T-helper 2 cell treated with Interferon-gamma antibody and Interleukin-4, amounts not matched to agents 5 μg/mL and 100 μg/mL, for 36 hours (primary cell): ENCODE results near the gene C5AR2.
"Not testable (repeated sequence)": the region's sequence is repeated elsewhere in the genome, so short reads cannot be mapped to it uniquely, and the experiment has no call there.

Experiments used
- DNase-seq: peaks from one replicate; pipeline ENCODE4 v3.0.0; 2021; ENCODE audit warnings: low spot score
- H3K27ac Mint-ChIP-seq: one replicate; pipeline ENCODE4 v1.8.0; 2021; ENCODE audit warnings: mild to moderate bottlenecking, mixed read lengths
- H3K27me3 Mint-ChIP-seq: one replicate; pipeline ENCODE4 v1.8.0; 2021; ENCODE audit warnings: low read depth, mixed read lengths
- H3K36me3 Mint-ChIP-seq: one replicate; pipeline ENCODE4 v1.8.0; 2021; ENCODE audit warnings: low read depth, mixed read lengths
- H3K4me1 Mint-ChIP-seq: one replicate; pipeline ENCODE4 v1.8.0; 2021; ENCODE audit warnings: low read depth, mixed read lengths
- H3K4me3 Mint-ChIP-seq: one replicate; pipeline ENCODE4 v1.8.0; 2022; ENCODE audit warnings: mild to moderate bottlenecking, moderate library complexity, mixed read lengths
- H3K9me3 Mint-ChIP-seq: one replicate; pipeline ENCODE4 v1.8.0; 2021; ENCODE audit warnings: mixed read lengths

C5AR2 gene

DNA sequence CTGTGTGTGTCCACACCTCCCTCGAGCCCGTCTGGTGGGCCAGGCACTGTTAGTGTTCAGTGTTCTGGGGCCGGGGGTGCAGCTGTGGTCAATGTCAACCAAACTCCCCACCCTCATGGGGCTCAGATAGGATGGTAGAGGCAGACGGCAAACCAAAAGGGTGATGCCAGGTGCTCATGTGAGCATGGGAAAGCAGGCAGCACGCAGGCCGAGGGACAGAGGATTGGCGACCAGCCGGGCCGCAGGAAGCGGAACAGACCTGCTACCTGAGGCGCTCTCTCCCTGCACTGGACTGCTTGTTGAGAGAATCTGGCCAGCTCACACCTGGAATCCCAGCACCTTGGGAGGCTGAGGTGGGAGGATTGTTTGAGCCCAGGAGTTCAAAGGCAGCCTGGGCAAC lies 46.3 kb downstream of the C5AR2 start:
- no peak for DNase-seq
- H3K4me3 Mint-ChIP-seq: no peak overlapping the region
- H3K4me1 Mint-ChIP-seq: peaks cover 12% of the 10 kb centered on the region
- H3K9me3 Mint-ChIP-seq: no peaks in the 10 kb centered on the region
- peaks cover 17% of the 10 kb centered on the region for H3K36me3 Mint-ChIP-seq
- no peak overlapping the region for H3K27ac Mint-ChIP-seq
- H3K27me3 Mint-ChIP-seq: no peaks in the 10 kb centered on the region

DNA sequence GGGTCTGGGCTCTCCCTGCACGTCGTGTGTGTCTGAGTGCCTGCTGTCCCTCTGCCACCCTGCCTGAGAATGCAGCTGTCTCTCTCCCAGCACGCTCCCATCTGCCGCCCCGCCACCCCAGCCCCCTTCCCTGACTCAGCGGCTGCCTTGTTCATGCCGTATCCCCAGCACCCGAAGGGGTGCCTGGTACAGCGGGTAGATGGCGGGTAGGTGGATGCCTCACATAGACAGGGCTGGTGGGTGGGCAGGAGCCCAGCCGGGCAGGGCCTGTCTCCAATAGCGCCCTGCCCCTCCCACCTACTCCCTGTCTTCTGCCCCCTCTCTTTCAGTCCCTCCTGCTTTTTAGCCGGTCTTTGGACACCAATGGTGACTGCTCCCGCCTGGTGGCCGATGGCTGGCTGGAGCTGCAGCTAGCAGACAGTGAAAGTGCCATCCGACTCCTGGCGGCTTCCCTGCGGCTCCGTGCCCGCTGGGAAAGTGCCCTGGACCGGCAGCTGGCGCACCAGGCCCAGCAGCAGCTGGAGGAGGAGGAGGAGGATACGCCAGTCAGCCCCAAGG lies 47.5 kb downstream of the C5AR2 start:
- H3K27me3 Mint-ChIP-seq: no peaks in the 10 kb centered on the region

DNA sequence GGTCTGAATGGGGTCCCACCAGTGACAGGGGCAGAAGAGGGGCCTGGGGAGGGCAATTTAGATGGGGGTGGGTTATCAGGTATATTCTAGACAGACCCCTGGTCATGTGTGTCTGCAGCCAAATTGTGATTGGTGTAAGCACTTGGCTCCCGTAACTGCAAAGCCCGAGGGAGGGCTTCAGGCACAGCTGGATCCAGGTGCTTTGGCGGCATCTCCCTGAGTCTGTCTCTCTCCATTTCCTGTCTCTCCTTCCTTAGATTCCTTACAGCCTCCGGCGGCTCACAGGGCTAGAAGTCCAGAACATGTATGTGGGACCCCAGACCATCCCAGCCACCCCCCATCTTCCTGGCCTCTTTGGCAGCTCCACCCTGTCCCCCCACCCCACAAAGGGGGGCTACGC lies 48.6 kb downstream of the C5AR2 start:
- no peak for DNase-seq
- H3K4me1 Mint-ChIP-seq: peaks cover 15% of the 10 kb centered on the region
- no peak overlapping the region for H3K4me3 Mint-ChIP-seq
- H3K9me3 Mint-ChIP-seq: no peaks in the 10 kb centered on the region
- peaks cover 14% of the 10 kb centered on the region for H3K36me3 Mint-ChIP-seq
- no peak overlapping the region for H3K27ac Mint-ChIP-seq
- H3K27me3 Mint-ChIP-seq: no peaks in the 10 kb centered on the region

More for the DNA sequence above, 47.5 kb downstream of the C5AR2 start:
- H3K9me3 Mint-ChIP-seq: no peaks in the 10 kb centered on the region
- DNase-seq: no peak
- peaks cover 15% of the 10 kb centered on the region for H3K4me1 Mint-ChIP-seq
- peaks cover 17% of the 10 kb centered on the region for H3K36me3 Mint-ChIP-seq
- no peak overlapping the region for H3K4me3 Mint-ChIP-seq
- no peak overlapping the region for H3K27ac Mint-ChIP-seq

DNA sequence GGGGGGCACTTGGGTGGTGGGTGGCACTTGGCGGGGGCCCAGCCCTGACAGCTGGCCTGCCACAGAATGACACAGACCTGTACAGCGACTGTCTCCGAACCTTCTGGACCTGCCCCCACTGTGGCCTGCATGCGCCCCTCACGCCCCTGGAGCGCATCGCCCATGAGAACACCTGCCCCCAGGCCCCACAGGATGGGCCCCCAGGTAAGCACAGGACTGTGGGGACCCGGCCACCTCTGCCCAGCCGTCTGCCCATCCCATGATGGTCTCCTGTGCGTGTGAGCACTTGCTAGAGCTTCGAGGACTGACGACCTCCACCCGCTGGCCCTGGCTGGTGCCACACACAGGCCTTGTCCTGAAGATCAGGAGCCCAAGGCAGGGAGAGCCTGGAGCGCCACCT lies 49.1 kb downstream of the C5AR2 start:
- Mint-ChIP-seq H3K4me3 (no peak overlapping the region), H3K4me1 (peaks cover 15% of the 10 kb centered on the region), H3K36me3 (peaks cover 14% of the 10 kb centered on the region), H3K27ac (peak overlapping the region; percentile 52), H3K27me3 (no peaks in the 10 kb centered on the region), H3K9me3 (no peaks in the 10 kb centered on the region)
- no peak for DNase-seq

DNA sequence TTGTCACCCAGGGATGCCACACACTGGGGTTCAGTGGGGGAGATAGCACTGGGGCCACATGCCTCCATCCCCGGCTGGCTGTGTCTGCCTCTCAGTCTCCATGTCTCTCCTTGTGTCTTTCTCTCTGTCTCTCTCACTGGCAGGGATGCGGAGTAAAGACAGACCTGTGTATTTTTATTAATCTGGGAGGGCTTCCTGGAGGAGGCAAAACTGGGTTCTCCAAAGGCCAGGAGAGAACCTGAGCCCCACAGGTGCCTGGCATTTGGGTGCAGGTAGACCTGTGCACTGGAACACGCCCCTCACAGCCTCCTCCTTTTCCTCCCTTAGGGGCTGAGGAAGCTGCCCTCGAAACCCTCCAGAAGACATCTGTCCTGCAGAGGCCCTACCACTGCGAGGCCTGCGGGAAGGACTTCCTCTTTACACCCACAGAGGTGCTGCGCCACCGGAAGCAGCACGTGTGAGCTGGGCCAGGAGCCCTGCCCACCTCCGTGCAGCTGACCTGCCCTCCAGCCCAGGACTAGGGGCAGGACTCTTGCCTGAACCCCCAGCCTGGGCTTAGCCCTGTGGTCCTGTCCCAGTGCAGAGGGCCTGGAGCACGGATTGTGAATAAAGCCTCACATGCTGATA lies 49.8 kb downstream of the C5AR2 start:
- H3K9me3 Mint-ChIP-seq: no peaks in the 10 kb centered on the region
- no peak for DNase-seq
- H3K4me1 Mint-ChIP-seq: peaks cover 15% of the 10 kb centered on the region
- H3K27ac Mint-ChIP-seq: peak overlapping the region; percentile 52
- peaks cover 14% of the 10 kb centered on the region for H3K36me3 Mint-ChIP-seq
- H3K27me3 Mint-ChIP-seq: no peaks in the 10 kb centered on the region
- H3K4me3 Mint-ChIP-seq: no peak overlapping the region

DNA sequence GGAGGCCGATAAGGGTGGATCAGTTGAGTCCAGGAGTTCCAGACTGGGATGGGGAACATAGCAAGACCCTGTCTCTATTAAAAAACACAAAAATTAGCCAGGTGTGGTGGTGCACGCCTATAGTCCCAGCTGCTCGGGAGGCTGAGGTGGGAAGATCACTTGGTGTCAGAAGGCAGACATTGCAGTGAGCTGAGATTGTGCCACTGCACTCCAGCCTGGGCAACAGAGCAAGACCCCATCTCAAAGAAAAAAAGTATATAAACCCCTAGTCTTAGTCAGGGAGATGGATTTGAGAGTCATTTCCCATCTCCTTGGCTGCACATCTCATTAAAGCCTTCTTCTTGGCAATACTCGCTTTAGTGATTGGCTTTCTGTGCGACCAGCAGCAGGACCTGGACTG lies 51.9 kb downstream of the C5AR2 start:
- H3K4me3 Mint-ChIP-seq, H3K27me3 Mint-ChIP-seq, DNase-seq, H3K27ac Mint-ChIP-seq, H3K9me3 Mint-ChIP-seq: not testable (repeated sequence)
- Mint-ChIP-seq H3K36me3 (peaks cover 14% of the 10 kb centered on the region), H3K4me1 (peaks cover 15% of the 10 kb centered on the region)

DNA sequence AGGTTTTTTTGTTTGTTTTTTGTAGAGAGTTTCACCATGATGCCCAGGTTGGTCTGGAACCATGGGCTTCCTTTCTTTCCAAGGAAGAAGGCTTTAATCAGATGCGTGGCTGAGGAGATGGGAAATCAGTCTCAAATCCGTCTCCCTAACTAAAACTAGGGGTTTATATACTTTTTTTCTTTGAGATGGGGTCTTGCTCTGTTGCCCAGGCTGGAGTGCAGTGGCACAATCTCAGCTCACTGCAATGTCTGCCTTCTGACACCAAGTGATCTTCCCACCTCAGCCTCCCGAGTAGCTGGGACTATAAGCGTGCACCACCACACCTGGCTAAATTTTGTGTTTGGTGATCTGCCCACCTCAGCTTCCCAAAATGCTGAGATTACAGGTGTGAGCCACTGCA lies 52.6 kb downstream of the C5AR2 start:
- peaks cover 14% of the 10 kb centered on the region for H3K36me3 Mint-ChIP-seq
- not testable (repeated sequence) for DNase-seq, H3K4me3 Mint-ChIP-seq, H3K9me3 Mint-ChIP-seq, H3K27ac Mint-ChIP-seq, H3K27me3 Mint-ChIP-seq
- H3K4me1 Mint-ChIP-seq: peaks cover 15% of the 10 kb centered on the region

DNA sequence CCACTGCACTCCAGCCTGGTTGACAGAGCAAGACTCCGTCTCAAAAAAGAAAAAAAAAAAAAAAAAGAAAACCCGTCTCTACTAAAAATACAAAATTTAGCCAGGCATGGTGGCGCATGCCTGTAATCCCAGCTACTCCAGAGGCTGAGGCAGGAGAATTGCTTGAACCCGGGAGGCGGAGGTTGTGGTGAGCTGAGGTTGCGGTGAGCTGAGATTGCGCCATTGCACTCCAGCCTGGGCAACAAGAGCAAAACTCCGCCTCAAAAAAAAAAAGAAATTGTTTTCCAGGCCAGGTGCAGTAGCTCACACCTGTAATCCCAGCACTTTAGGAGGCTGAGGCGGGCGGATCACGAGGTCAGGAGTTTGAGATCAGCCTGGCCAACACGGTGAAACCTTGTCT lies 54.6 kb downstream of the C5AR2 start:
- not testable (repeated sequence) for H3K27me3 Mint-ChIP-seq, H3K4me3 Mint-ChIP-seq, DNase-seq, H3K36me3 Mint-ChIP-seq, H3K9me3 Mint-ChIP-seq, H3K27ac Mint-ChIP-seq
- peaks cover 13% of the 10 kb centered on the region for H3K4me1 Mint-ChIP-seq

DNA sequence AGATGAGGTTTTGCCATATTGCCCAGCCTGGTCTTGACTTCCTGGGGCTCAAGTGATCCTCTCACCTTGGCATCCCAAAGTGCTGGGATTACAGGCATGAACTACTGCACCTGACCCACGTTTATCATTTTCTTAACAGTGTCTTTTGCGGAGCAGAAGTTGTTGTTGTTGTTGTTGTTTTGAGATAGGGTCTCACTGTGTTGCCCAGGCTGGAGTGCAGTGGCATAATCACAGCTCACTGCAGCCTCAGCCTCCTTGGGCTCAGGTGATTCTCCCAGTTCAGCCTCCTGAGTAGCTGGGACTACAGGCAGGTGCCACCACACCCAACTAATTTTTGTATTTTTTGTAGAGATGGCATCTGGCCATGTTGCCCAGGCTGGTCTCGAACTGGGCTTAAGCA lies 55.6 kb downstream of the C5AR2 start:
- not testable (repeated sequence) for H3K9me3 Mint-ChIP-seq, H3K27me3 Mint-ChIP-seq, H3K27ac Mint-ChIP-seq, H3K4me1 Mint-ChIP-seq, DNase-seq, H3K36me3 Mint-ChIP-seq, H3K4me3 Mint-ChIP-seq

DNA sequence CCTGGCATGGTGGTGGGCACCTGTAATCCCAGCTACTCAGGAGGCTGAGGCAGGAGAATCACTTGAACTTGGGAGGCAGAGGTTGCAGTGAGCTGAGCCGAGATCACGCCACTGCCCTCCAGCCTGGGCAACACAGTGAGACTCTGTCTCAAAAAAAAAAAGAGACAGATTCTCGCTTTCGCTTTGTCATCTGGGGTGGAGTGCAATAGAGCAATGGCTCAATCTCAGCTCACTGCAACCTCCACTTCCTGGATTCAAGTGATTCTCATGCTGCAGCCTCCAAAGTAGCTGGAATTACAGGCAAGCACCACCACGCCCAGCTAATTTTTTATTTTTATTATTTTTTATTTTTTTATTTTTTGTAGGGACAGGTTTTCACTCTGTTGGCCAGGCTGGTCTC lies 56.7 kb downstream of the C5AR2 start:
- H3K27ac Mint-ChIP-seq, H3K36me3 Mint-ChIP-seq, H3K4me3 Mint-ChIP-seq, H3K27me3 Mint-ChIP-seq, H3K9me3 Mint-ChIP-seq, DNase-seq, H3K4me1 Mint-ChIP-seq: not testable (repeated sequence)

DNA sequence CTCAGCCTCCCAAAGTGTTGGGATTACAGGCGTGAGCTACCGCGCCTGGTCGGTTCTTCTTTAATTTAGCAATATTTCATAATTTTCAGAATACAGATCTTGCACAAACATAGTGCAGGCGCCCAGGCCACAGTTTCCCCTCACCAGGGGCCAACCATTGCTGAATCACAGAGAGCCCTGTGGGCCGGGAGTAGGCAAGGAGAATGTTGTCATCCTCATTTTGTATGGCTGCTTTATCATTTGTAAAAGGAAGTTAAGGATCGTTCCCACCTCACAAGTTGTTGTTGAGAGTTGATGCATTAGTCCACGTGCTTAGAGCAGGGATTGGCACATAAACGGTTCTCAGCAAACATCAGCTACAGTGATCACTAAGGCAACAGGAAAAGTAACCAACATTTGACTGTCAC lies 57.2 kb downstream of the C5AR2 start:
- Mint-ChIP-seq H3K36me3 (no peaks in the 10 kb centered on the region), H3K4me1 (peaks cover 2% of the 10 kb centered on the region), H3K27ac (no peak overlapping the region), H3K4me3 (no peak overlapping the region), H3K9me3 (no peaks in the 10 kb centered on the region), H3K27me3 (no peaks in the 10 kb centered on the region)
- DNase-seq: no peak

DNA sequence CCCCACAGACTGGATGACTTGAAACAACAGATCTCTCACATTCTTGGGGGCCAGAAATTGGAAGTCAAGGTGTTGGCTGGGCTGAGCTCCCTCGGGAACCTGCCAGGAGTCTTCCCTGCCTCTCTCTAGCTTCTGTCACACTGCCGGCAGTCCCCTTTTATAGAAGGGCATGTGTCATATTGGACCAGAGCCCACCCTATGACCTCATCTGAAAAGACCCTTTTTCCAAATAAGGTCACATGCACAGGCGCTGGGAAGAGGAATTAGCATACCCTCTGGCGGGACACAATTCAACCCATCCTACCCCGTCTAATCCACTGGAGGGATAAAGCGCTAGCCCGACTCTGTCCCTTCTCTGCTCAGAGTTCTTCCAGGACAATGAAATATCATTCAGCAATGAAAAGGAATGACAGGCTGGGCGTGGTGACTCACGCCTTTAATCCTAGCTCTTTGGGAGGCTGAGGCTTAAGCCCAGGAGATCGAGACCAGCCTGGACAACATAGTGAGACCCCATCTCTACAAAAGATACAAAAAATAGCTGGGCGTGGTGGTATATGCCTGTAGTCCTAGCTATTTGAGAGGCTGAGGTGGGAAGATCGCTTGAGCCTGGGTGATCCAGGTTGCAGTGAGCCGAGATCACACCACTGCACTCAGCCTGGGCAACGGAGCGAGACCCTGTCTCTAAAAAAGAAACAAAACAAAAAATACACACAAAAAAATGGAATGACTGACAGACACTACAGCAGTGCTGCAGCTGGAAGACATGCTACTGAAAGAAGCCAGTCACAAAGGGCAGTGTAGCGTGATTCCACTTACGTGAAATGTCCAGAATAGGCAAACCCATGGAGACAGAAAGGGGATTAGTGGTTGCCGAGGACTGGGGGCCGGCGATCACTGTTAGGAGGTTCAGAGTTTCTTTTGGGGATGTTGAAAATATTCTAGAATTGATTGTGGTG lies 58.8 kb downstream of the C5AR2 start:
- DNase-seq: no peak
- Mint-ChIP-seq H3K36me3 (no peaks in the 10 kb centered on the region), H3K4me3 (no peak overlapping the region), H3K27ac (no peak overlapping the region), H3K27me3 (no peaks in the 10 kb centered on the region), H3K4me1 (peaks cover 2% of the 10 kb centered on the region), H3K9me3 (no peaks in the 10 kb centered on the region)

DNA sequence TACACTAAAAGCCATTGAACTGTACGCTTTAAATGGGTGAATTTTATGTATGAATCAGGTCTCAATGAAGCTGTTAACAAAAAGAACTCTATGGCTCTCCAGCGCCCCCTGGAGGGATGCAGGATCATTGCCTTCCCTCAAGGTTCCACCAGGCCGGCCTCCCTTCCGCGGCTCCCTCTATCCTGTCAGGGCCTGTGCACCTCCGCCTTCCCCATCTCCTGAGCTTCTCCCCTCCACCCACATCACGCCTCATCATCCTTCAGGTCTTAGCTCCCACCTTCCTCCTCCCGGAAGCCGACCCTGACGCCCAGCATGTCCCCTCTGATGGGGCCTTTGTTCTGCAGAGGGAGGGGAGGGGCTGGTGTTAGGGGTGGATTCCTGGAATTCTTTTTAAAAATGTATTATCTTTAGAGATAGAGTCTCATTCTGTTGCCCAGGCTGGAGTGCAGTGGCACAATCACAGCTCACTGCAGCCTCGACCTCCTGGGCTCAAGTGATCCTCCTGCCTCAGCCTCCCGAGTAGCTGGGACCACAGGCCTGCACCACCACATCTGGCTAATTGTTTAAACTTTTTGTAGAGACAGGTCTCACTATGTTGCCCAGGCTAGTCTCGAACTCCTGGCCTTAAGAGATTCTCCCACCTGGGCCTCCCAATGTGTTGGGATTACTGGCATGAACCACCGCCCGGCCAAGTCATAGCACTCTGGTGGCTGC lies 59.7 kb downstream of the C5AR2 start:
- H3K27me3 Mint-ChIP-seq: no peaks in the 10 kb centered on the region
- H3K4me3 Mint-ChIP-seq: no peak overlapping the region
- DNase-seq: peak; percentile 56
- no peaks in the 10 kb centered on the region for H3K9me3 Mint-ChIP-seq
- no peaks in the 10 kb centered on the region for H3K36me3 Mint-ChIP-seq
- peaks cover 2% of the 10 kb centered on the region for H3K4me1 Mint-ChIP-seq
- no peak overlapping the region for H3K27ac Mint-ChIP-seq
